K562 (cell line): ENCODE data around the gene CPLANE2. TPM values are rescaled to one million over a fixed set of nuclear protein-coding genes. Genes with fewer than 3 reads are reported as not detected.

Experiments
- ATAC-seq: fragments of 200-7000 bp; cut with Tn5 transposase; 3 replicates; pipeline ENCODE4 v1.9.1; 2020; ENCODE audit warnings: moderate library complexity
- BruUV-seq: library from RNA; stranded (reverse); fragments of 400-500 nt; replicated peaks from 2 replicates; lab custom pipeline; 2021; lab: Mats Ljungman, UMichigan
- CTCF ChIA-PET: fragments of 300-600 bp; formaldehyde crosslinking; extraction: SDS; loops from one replicate; lab custom pipeline; 2021; ENCODE audit warnings: low intra/inter-chr PET ratio; lab: Yijun Ruan, JAX
- POLR2A ChIA-PET: fragments of 300-600, 350-650 bp; sonication (Branson Sonifier 250); formaldehyde crosslinking; extraction: SDS; loops from one replicate; lab custom pipeline; 2021; ENCODE audit warnings: antibody characterized with exemption, inconsistent platforms; lab: Yijun Ruan, JAX
- DNase-seq, 4 experiments: peaks; one replicate each; pipeline versions ENCODE4 v3.0.0 to v3.0.0-alpha.2; 2011 to 2018; ENCODE audit warnings: low spot score in 3 of 4, mixed read lengths in 3 of 4; ENCODE audit errors: extremely low read depth in 1 of 4
- FAIRE-seq: peaks from 2 replicates; lab custom pipeline; 2011; peaks lifted over from hg19 to GRCh38; lab: Jason Lieb, UNC
- H2AFZ ChIP-seq: 2 replicates; pipeline ENCODE4 v1.6.0; 2011; ENCODE audit warnings: low read depth, low read length, control low read depth, inconsistent platforms
- H3K27ac ChIP-seq: fragments of 200-600 bp; 3 replicates; pipeline ENCODE4 v1.8.0; 2011; ENCODE audit warnings: low read depth, mild to moderate bottlenecking, control low read depth, inconsistent platforms, low read length, moderate library complexity, mixed read lengths; ENCODE audit errors: extremely low read depth
- H3K27me3 ChIP-seq, 2 experiments: fragments of 300-600 bp in 1 of 2; 2 replicates in 1 of 2; 3 replicates in 1 of 2; pipeline versions ENCODE4 v1.6.0 to v1.8.0; 2011; ENCODE audit warnings: inconsistent platforms in 2 of 2, low read length in 2 of 2, mild to moderate bottlenecking in 1 of 2, mixed read lengths in 1 of 2, moderate library complexity in 1 of 2; ENCODE audit not compliant: control insufficient read depth in 2 of 2, insufficient read depth in 2 of 2
- H3K36me3 ChIP-seq: fragments of 300-600 bp; 3 replicates; pipeline ENCODE4 v1.8.0; 2011; ENCODE audit warnings: mild to moderate bottlenecking, low read length, inconsistent platforms; ENCODE audit not compliant: control insufficient read depth, insufficient read depth
- H3K4me1 ChIP-seq, 2 experiments: fragments of 200-600 bp in 1 of 2; replicated peaks in 1 of 2; 2 replicates in 1 of 2; 3 replicates in 1 of 2; pipeline versions ENCODE4 v1.5.1 to v1.8.0; 2011; ENCODE audit warnings: inconsistent platforms in 2 of 2, low read length in 2 of 2, mild to moderate bottlenecking in 1 of 2, mixed read lengths in 1 of 2, moderate library complexity in 1 of 2; ENCODE audit not compliant: control insufficient read depth in 2 of 2, insufficient read depth in 2 of 2
- H3K4me2 ChIP-seq: 2 replicates; pipeline ENCODE4 v1.6.1; 2011; ENCODE audit warnings: low read length, control low read depth, inconsistent platforms, mixed read lengths; ENCODE audit not compliant: insufficient read depth
- H3K4me3 ChIP-seq: fragments of 200-600 bp; sonication (generic), shearing (Covaris generic); 2 replicates; pipeline ENCODE4 v1.5.1; 2016; ENCODE audit warnings: control low read depth, inconsistent platforms
- H3K79me2 ChIP-seq: fragments of 200-600 bp; 3 replicates; pipeline ENCODE4 v1.8.0; 2011; ENCODE audit warnings: low read length, inconsistent platforms; ENCODE audit not compliant: control insufficient read depth, insufficient read depth
- H3K9ac ChIP-seq, 2 experiments: 2 replicates each; pipeline versions ENCODE4 v1.6.0 to v1.6.1; 2011; ENCODE audit warnings: low read depth in 2 of 2, low read length in 2 of 2, control low read depth in 1 of 2, inconsistent platforms in 1 of 2, mild to moderate bottlenecking in 1 of 2, mixed read lengths in 1 of 2; ENCODE audit not compliant: insufficient read depth in 1 of 2
- H3K9me1 ChIP-seq: one replicate; pipeline ENCODE4 v1.6.0; 2011; ENCODE audit warnings: inconsistent platforms, mild to moderate bottlenecking, low read length, moderate library complexity; ENCODE audit not compliant: control insufficient read depth, insufficient read depth
- H3K9me3 ChIP-seq: replicated peaks from 2 replicates; pipeline ENCODE4 v1.5.1; 2011; ENCODE audit warnings: low read depth, low read length, inconsistent platforms; ENCODE audit not compliant: control insufficient read depth, insufficient read depth
- H4K20me1 ChIP-seq: replicated peaks from 2 replicates; pipeline ENCODE4 v1.6.1; 2011; ENCODE audit warnings: low read length, inconsistent platforms, mixed read lengths; ENCODE audit not compliant: control insufficient read depth, insufficient read depth
- FOSL1 ChIP-seq: fragments of 200-800 bp; sonication (Bioruptor generic); conservative IDR thresholded peaks from 2 replicates; pipeline ENCODE4 v1.6.1; 2016; ENCODE audit warnings: missing genetic modification characterization, missing compliant biosample characterization
- HDGF ChIP-seq: fragments of 450-650 bp; IDR thresholded peaks from 2 replicates; pipeline ENCODE4 v1.6.1; 2016
- PKNOX1 ChIP-seq: fragments of 450-650 bp; IDR thresholded peaks from 2 replicates; pipeline ENCODE4 v1.6.1; 2016
- RAD21 ChIP-seq, 2 experiments: fragments of 250-450 bp in 1 of 2; fragments of 450-650 bp in 1 of 2; sonication (Bioruptor Pico) in 1 of 2; formaldehyde crosslinking in 1 of 2; IDR thresholded peaks in 1 of 2; conservative IDR thresholded peaks in 1 of 2; 2 replicates each; pipeline versions ENCODE4 v1.4.0 to v1.8.0; 2020 to 2022; ENCODE audit warnings: mild to moderate bottlenecking in 2 of 2, moderate library complexity in 1 of 2
- WGBS: fragments of 100-300 bp; shearing (Covaris generic); methylation state at CpG from one replicate; pipeline ENCODE4 v1.1.6; 2016; ENCODE audit warnings: low coverage, mixed read lengths; ENCODE audit not compliant: insufficient coverage; ENCODE audit errors: missing lambda C conversion rate; 5-methylcytosine and 5-hydroxymethylcytosine counted together
- in situ Hi-C: fragments of 300-500 bp; cut with MboI; formaldehyde crosslinking; loops from 4 replicates; pipeline ENCODE4 v1.15.0; 2018; ENCODE audit warnings: inconsistent platforms, mixed read lengths
- intact Hi-C: fragments of 100-400 bp; cut with micrococcal nuclease; formaldehyde crosslinking; loops from 2 replicates; pipeline ENCODE4 v1.14.2; 2022
- polyA plus RNA-seq, 8 experiments: library from polyadenylated mRNA; depleted of rRNA in 4 of 8; stranded (reverse) in 5 of 8; unstranded in 3 of 8; fragments of >200 nt; fragmentation: Nextera tagmentation in 2 of 8; fragmentation: Illumina TruSeq in 1 of 8; extraction: Ambion mirVana in 2 of 8; extraction: Trizol in 1 of 8; gene quantifications; 2 replicates each; pipeline versions ENCODE4 v1.2.1 to v1.2.3, GENCODE V29; 2011 to 2014; ENCODE audit warnings: inconsistent platforms in 1 of 8, missing spikeins in 1 of 8
- total RNA-seq, 7 experiments: library from RNA; depleted of rRNA in 6 of 7; stranded (reverse); fragments of >200 nt in 6 of 7; fragmentation: Illumina TruSeq in 2 of 7; extraction: Trizol in 2 of 7; gene quantifications; 2 replicates each; pipeline versions ENCODE4 v1.2.1 to v1.2.3, GENCODE V29; 2011 to 2021; ENCODE audit warnings: low replicate concordance in 1 of 7

The CPLANE2 gene
- total and polyA plus RNA-seq, 9 of the 15 experiments (the other 6 are each of a cell fraction or from before 2014, with no cell fraction given) = 0.17 to 20.9 (median 8.1) TPM

GRCh38 chr1:16256478-16256877 is 19.5 kb upstream of the CPLANE2 start:
- Histone ChIP-seq H3K4me1 (peaks cover 0 to 6% of the 10 kb centered on the region in 2 experiments; a peak in 3 of 5 replicates), H3K36me3 (peaks cover 50% of the 10 kb centered on the region), H3K79me2 (no peaks in the 10 kb centered on the region), H3K27me3 (no peaks in the 10 kb centered on the region), H4K20me1 (no peaks in the 10 kb centered on the region; the same call in 1 of the 2 replicates), H3K9me3 (no peaks in the 10 kb centered on the region), H3K9ac (no peak overlapping the region), H3K4me3 (no peak overlapping the region), H3K4me2 (no peak overlapping the region), H3K27ac (no peak overlapping the region), H3K9me1 (peaks cover 3% of the 10 kb centered on the region), H2AFZ (no peak overlapping the region)
- 66% methylated on average over 4 of the region's 4 CpGs for whole genome bisulfite sequencing
- ChIA-PET CTCF (interaction anchor here (0.6 kb wide), 1 partner anchor 21 kb away, joined by 3 read pairs; no protein-coding TSS in a partner anchor), POLR2A (interaction anchor here (1.4 to 1.7 kb wide), 2 partner anchors 9 to 15 kb away, joined by 4 to 5 read pairs; no protein-coding TSS in a partner anchor)
- FAIRE-seq = no peak
- no peak for DNase-seq
- BruUV-seq = no TSS peak
- in situ Hi-C loops = no loop called here
- no peak for ATAC-seq
- no peak for TF ChIP-seq HDGF
- no peak for TF ChIP-seq FOSL1 (tag)
- intact Hi-C loops = no loop called here

- Histone ChIP-seq H3K79me2 (no peaks in the 10 kb centered on the region), H3K9me1 (peaks cover 3% of the 10 kb centered on the region), H3K36me3 (peaks cover 66% of the 10 kb centered on the region), H4K20me1 (no peaks in the 10 kb centered on the region; the same call in 1 of the 2 replicates), H3K9me3 (no peaks in the 10 kb centered on the region), H3K27ac (no peak overlapping the region), H3K4me1 (peaks cover 4 to 16% of the 10 kb centered on the region in 2 experiments), H3K4me3 (no peak overlapping the region), H3K27me3 (no peaks in the 10 kb centered on the region), H3K4me2 (no peak overlapping the region), H2AFZ (no peak overlapping the region), H3K9ac (no peak overlapping the region)
- ChIA-PET CTCF (no interaction called here), POLR2A (interaction anchor here (0.6 to 1.4 kb wide), 6 partner anchors 9 to 161 kb away, joined by 3 to 4 read pairs (median 3); no protein-coding TSS in a partner anchor)
- 63% methylated on average over 4 of the region's 4 CpGs for WGBS
- intact Hi-C loops = no loop called here
- no peak for FAIRE-seq
- no TSS peak for BruUV-seq
- DNase-seq = no peak
- 0 out of 2 replicates have a peak, but pooled peaks have one; percentile 28 for TF ChIP-seq PKNOX1
- no peak for TF ChIP-seq RAD21 (CRISPR knock-in tag; conservative IDR thresholded peaks at IDR 0.05 in 1 of 2, IDR thresholded peaks at IDR 0.05 in 1 of 2)
- in situ Hi-C loops = no loop called here
- no peak for ATAC-seq
Measured at GRCh38 chr1:16254263-16254928, 17.4 kb upstream of the CPLANE2 start.
